Gastrocnemius medialis (tissue), 4 donors: Measurements from ENCODE around the gene CDHR3. TPM values are rescaled to one million over a fixed set of nuclear protein-coding genes. Genes with fewer than 3 reads are reported as not detected.
A peak's percentile ranks its signal among the peaks of the same experiment; 100 is the strongest.

ENCODE experiments used
- ATAC-seq, 2 donors: fragments of 150-250 bp; one replicate each; pipeline ENCODE4 v1.9.1; 2016
- DNase-seq, 2 donors: peaks; one replicate each; pipeline ENCODE4 v3.0.0-alpha.2; 2019
- H3K27ac ChIP-seq, 4 donors: fragments of 200-600 bp; sonication (generic); 1 replicate in 1 of 4; 2 replicates in 3 of 4; pipeline ENCODE4 v1.5.1; 2016 to 2018; ENCODE audit warnings: mild to moderate bottlenecking in 2 of 4, moderate library complexity in 1 of 4
- H3K27me3 ChIP-seq, 3 donors: fragments of 200-600 bp; sonication (generic) in 2 of 3; 1 replicate in 1 of 3; 2 replicates in 2 of 3; pipeline versions ENCODE4 v1.5.1 to v1.6.0; 2016 to 2019; ENCODE audit warnings: mild to moderate bottlenecking in 1 of 3, moderate library complexity in 1 of 3
- H3K36me3 ChIP-seq, 2 donors: fragments of 200-600 bp; sonication (generic) in 1 of 2; one replicate each; pipeline ENCODE4 v1.5.1; 2017 to 2018
- H3K4me1 ChIP-seq, 2 donors: fragments of 200-600 bp; sonication (generic) in 1 of 2; one replicate each; pipeline ENCODE4 v1.5.1; 2016 to 2017; ENCODE audit warnings: mild to moderate bottlenecking in 2 of 2
- H3K4me3 ChIP-seq, 4 donors: fragments of 200-600 bp; sonication (generic) in 3 of 4; 1 replicate in 1 of 4; 2 replicates in 3 of 4; pipeline ENCODE4 v1.5.1; 2016 to 2019; ENCODE audit warnings: mild to moderate bottlenecking in 2 of 4
- H3K9me3 ChIP-seq, 3 donors: fragments of 200-600 bp; sonication (generic) in 2 of 3; 1 replicate in 1 of 3; 2 replicates in 2 of 3; pipeline ENCODE4 v1.5.1; 2016 to 2019
- POLR2A ChIP-seq, 2 donors: fragments of 450-650 bp; IDR thresholded peaks; one replicate each; pipeline ENCODE4 v1.6.1; 2017; ENCODE audit warnings: antibody characterized with exemption in 2 of 2, mild to moderate bottlenecking in 2 of 2, moderate library complexity in 2 of 2
- in situ Hi-C, 4 donors: fragments of 200-750 bp; cut with MboI; loops; one replicate each; pipeline versions ENCODE4 v1.15.0 to v1.8.0; 2017; ENCODE audit warnings: low sequenced_read_pairs in 4 of 4
- intact Hi-C: fragments of 100-400 bp; cut with DNase I; formaldehyde crosslinking; loops from one replicate; pipeline ENCODE4 v1.15.1; 2023; ENCODE audit warnings: low total_unique reads
- total RNA-seq, 4 donors: library from RNA; depleted of rRNA; stranded (reverse); fragments of >200 nt; gene quantifications; one replicate each; pipeline versions ENCODE4 v1.1.0 to v1.2.3, GENCODE V29; 2016
- TF ChIP-seq, protein P1 (sequence below), 5 experiments: fragments of 450-650 bp in 3 of 5; fragments of 200-600 bp in 2 of 5; sonication (generic) in 2 of 5; IDR thresholded peaks in 4 of 5; conservative IDR thresholded peaks in 1 of 5; 1 replicate in 4 of 5; 2 replicates in 1 of 5; pipeline ENCODE4 v1.5.1; 2016 to 2019; ENCODE audit warnings: antibody characterized with exemption in 5 of 5, mild to moderate bottlenecking in 3 of 5, moderate library complexity in 3 of 5

The CDHR3 gene
- total RNA-seq, 4 donors from 2014 or later = 0.62 to 21.2 TPM; not detected in 2

DNA sequence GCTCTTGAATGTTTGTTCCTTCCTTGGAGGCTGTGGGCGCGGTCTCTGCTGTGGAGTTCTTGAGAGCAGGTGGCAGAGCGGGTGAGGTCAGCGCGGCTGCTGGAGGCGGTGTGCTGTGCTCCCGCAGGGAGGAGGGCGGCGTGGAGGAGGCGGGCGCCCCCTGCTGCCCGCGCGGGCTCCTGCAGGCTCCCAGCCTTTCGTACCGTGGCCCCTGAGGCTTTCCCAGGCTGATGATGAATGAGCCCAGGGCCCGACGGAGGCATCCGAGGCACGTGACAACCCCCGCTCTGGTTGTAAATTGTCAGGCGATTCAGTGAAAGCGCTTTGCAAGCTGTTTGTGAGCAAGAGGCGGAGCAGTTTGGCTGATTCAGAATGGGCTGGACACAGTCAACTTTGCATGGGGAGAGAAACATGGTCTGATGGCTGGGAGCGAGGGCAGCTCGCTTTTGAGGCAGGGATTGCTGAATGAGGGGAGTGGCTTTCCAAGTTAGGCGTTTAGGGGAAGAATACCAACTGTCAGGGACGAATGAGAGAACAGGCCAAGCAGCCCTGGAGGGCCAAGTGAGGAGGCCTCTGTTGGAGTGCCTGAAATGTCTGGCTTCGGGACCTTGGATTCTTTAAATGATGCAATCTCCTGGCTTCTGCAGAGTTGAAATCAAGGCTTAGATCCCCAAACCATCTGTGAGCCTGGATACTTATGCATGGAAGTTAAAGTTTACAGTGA lies 46.6 kb downstream of the CDHR3 start:
- Histone ChIP-seq H3K4me3 (peak overlapping the region in 1 of 4 donors; percentile 8), H3K27me3 (no peaks in the 10 kb centered on the region), H3K9me3 (no peaks in the 10 kb centered on the region), H3K27ac (no peak overlapping the region), H3K36me3 (no peaks in the 10 kb centered on the region), H3K4me1 (peaks cover 0 to 7% of the 10 kb centered on the region in 2 donors)
- ATAC-seq (peak; percentile 82 to 93), DNase-seq (peak; percentile 43 to 67)
- in situ Hi-C loops (loop anchor here (10.0 to 25.0 kb wide), 4 partner anchors 122 to 365 kb away; partner anchors contain the start of gene ATXN7L1 (in 2 of the 4)), intact Hi-C loops (loop anchor here (1.0 to 2.0 kb wide), 4 partner anchors 33 to 357 kb away; partner anchors contain the start of gene ATXN7L1)
- TF ChIP-seq, protein P1, sequence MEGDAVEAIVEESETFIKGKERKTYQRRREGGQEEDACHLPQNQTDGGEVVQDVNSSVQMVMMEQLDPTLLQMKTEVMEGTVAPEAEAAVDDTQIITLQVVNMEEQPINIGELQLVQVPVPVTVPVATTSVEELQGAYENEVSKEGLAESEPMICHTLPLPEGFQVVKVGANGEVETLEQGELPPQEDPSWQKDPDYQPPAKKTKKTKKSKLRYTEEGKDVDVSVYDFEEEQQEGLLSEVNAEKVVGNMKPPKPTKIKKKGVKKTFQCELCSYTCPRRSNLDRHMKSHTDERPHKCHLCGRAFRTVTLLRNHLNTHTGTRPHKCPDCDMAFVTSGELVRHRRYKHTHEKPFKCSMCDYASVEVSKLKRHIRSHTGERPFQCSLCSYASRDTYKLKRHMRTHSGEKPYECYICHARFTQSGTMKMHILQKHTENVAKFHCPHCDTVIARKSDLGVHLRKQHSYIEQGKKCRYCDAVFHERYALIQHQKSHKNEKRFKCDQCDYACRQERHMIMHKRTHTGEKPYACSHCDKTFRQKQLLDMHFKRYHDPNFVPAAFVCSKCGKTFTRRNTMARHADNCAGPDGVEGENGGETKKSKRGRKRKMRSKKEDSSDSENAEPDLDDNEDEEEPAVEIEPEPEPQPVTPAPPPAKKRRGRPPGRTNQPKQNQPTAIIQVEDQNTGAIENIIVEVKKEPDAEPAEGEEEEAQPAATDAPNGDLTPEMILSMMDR (IDR thresholded peaks at IDR 0.05 in 4 of 5, conservative IDR thresholded peaks at IDR 0.05 in 1 of 5) = peak; percentile 94 to 98 (median 96)
- TF ChIP-seq POLR2A (IDR thresholded peaks at IDR 0.05) = no peak

GRCh38 chr7:106010331-106010730 lies 47.3 kb downstream of the CDHR3 start:
- intact Hi-C loops = no loop called here
- in situ Hi-C loops = loop anchor here (10.0 to 25.0 kb wide), 3 partner anchors 123 to 366 kb away; partner anchors contain the start of gene ATXN7L1 (in 2 of the 4)
- ATAC-seq = no peak

DNA sequence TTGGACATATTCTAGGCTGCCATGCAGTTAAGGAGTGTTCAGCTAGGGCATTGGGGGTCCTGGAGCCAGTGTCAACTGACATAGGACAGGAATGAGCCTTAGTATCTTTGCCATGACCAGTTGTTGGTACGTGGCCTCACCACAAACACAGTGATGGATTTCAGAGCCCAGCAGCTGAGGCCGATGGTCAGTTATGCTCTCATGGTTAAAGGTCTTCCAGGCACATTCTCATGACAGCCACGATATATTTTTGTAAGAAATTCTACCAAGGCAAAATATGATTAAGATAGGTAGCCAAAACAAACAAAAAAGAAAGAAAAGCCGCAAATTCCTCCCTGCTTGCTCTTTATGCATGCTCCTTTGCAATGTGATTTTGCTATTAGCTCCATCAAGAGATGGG lies 47.8 kb downstream of the CDHR3 start:
- Histone ChIP-seq H3K27me3 (no peaks in the 10 kb centered on the region), H3K4me3 (no peak overlapping the region), H3K36me3 (no peaks in the 10 kb centered on the region), H3K9me3 (no peaks in the 10 kb centered on the region), H3K27ac (no peak overlapping the region), H3K4me1 (peaks cover 0 to 7% of the 10 kb centered on the region in 2 donors)
- DNase-seq = no peak
- ATAC-seq = no peak
- in situ Hi-C loops = loop anchor here (10.0 to 25.0 kb wide), 3 partner anchors 124 to 366 kb away; partner anchors contain the start of gene ATXN7L1 (in 2 of the 4)
- intact Hi-C loops = no loop called here
- TF ChIP-seq POLR2A (IDR thresholded peaks at IDR 0.05) = no peak
- TF ChIP-seq, protein P1 (IDR thresholded peaks at IDR 0.05 in 4 of 5, conservative IDR thresholded peaks at IDR 0.05 in 1 of 5) = no peak

More at GRCh38 chr7:106010331-106010730, 47.3 kb downstream of the CDHR3 start:
- Histone ChIP-seq H3K27ac (no peak overlapping the region), H3K4me3 (no peak overlapping the region), H3K9me3 (no peaks in the 10 kb centered on the region), H3K4me1 (peaks cover 0 to 7% of the 10 kb centered on the region in 2 donors), H3K36me3 (no peaks in the 10 kb centered on the region), H3K27me3 (no peaks in the 10 kb centered on the region)
- no peak for TF ChIP-seq POLR2A (IDR thresholded peaks at IDR 0.05)
- TF ChIP-seq, protein P1 (IDR thresholded peaks at IDR 0.05 in 4 of 5, conservative IDR thresholded peaks at IDR 0.05 in 1 of 5) = no peak
- no peak for DNase-seq

DNA sequence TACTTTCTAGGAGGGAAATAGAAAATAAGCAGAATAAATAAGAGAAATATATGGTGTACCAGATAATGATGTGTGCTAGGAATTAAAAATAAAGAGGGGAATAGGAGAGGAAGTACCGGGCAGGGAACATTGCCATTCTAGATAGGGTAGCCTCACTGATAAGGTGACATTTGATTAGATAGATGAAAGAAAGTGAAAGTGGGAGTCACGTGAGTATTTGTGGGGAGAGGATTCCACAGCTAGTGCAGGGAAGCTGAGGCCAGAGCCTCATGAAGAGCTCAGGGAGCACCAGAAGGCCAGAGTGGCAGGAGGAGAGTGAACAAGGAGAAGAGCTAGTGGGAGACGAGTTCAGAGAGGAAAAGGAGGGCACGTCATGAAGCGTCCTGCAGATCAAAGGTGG lies 49.1 kb downstream of the CDHR3 start:
- no peak for ATAC-seq
- intact Hi-C loops (no loop called here), in situ Hi-C loops (loop anchor here (10.0 to 25.0 kb wide), 3 partner anchors 125 to 367 kb away; partner anchors contain the start of gene ATXN7L1 (in 2 of the 4))
- H3K4me3 ChIP-seq = no peak overlapping the region
- DNase-seq = no peak
- no peak overlapping the region for H3K27ac ChIP-seq
- peaks cover 0 to 7% of the 10 kb centered on the region in 2 donors for H3K4me1 ChIP-seq
- TF ChIP-seq, protein P1 (IDR thresholded peaks at IDR 0.05 in 4 of 5, conservative IDR thresholded peaks at IDR 0.05 in 1 of 5) = no peak
- TF ChIP-seq POLR2A (IDR thresholded peaks at IDR 0.05) = no peak
- no peaks in the 10 kb centered on the region for H3K9me3 ChIP-seq
- no peaks in the 10 kb centered on the region for H3K27me3 ChIP-seq
- H3K36me3 ChIP-seq = no peaks in the 10 kb centered on the region
